IMR-90 (cell line): ENCODE results near the gene IGF2. TPM values are rescaled to one million over a fixed set of nuclear protein-coding genes. Genes with fewer than 3 reads are reported as not detected.

Experiments
- ATAC-seq: fragments of 200-7000 bp; cut with Tn5 transposase; 2 replicates; pipeline ENCODE4 v1.9.1; 2020; ENCODE audit warnings: low read depth, mild to moderate bottlenecking, moderate library complexity
- BruUV-seq: library from RNA; stranded (reverse); fragments of 400-500 nt; replicated peaks from 2 replicates; lab custom pipeline; 2021; lab: Mats Ljungman, UMichigan
- CTCF ChIA-PET: fragments of 300-600 bp; formaldehyde crosslinking; extraction: SDS; loops from one replicate; lab custom pipeline; 2021; ENCODE audit warnings: antibody characterized with exemption; lab: Yijun Ruan, JAX
- POLR2A ChIA-PET: fragments of 300-600 bp; sonication (Branson Sonifier 250); formaldehyde crosslinking; loops from one replicate; lab custom pipeline; 2022; ENCODE audit warnings: antibody characterized with exemption; ENCODE audit not compliant: unreplicated experiment; lab: Charles Lee
- DNase-seq: peaks from one replicate; pipeline ENCODE4 v3.0.0; 2013
- H2AFZ ChIP-seq: replicated peaks from 2 replicates; pipeline ENCODE3; 2013; ENCODE audit warnings: low read length, mild to moderate bottlenecking; ENCODE audit not compliant: poor library complexity
- H2AK5ac ChIP-seq: 2 replicates; pipeline ENCODE4 v1.6.1; 2013; ENCODE audit warnings: low read depth, low read length, inconsistent platforms
- H2AK9ac ChIP-seq: replicated peaks from 2 replicates; pipeline ENCODE3; 2013; ENCODE audit warnings: mild to moderate bottlenecking, low read depth, low read length, moderate library complexity; ENCODE audit not compliant: poor library complexity
- H2BK120ac ChIP-seq: 2 replicates; pipeline ENCODE4 v1.6.1; 2013; ENCODE audit warnings: low read depth, low read length, inconsistent platforms
- H2BK15ac ChIP-seq: 3 replicates; pipeline ENCODE4 v1.6.1; 2013; ENCODE audit warnings: low read depth, low read length, inconsistent platforms
- H2BK20ac ChIP-seq: 2 replicates; pipeline ENCODE4 v1.6.1; 2013; ENCODE audit warnings: low read depth, mild to moderate bottlenecking, inconsistent platforms, low read length, moderate library complexity
- H2BK5ac ChIP-seq: 2 replicates; pipeline ENCODE4 v1.6.1; 2013; ENCODE audit warnings: mild to moderate bottlenecking, low read depth, low read length, inconsistent platforms; ENCODE audit not compliant: poor library complexity, severe bottlenecking
- H3K14ac ChIP-seq: replicated peaks from 2 replicates; pipeline ENCODE4 v1.6.1; 2013; ENCODE audit warnings: low read depth, low read length, inconsistent platforms
- H3K18ac ChIP-seq: 2 replicates; pipeline ENCODE4 v1.6.1; 2013; ENCODE audit warnings: low read depth, low read length, control low read depth
- H3K23ac ChIP-seq: 2 replicates; pipeline ENCODE4 v1.6.1; 2013; ENCODE audit warnings: low read depth, low read length, inconsistent platforms
- H3K27ac ChIP-seq: 2 replicates; pipeline ENCODE4 v1.5.1; 2013; ENCODE audit warnings: mild to moderate bottlenecking, control low read depth, low read length; ENCODE audit not compliant: insufficient read depth
- H3K27me3 ChIP-seq: 2 replicates; pipeline ENCODE4 v1.6.1; 2013; ENCODE audit warnings: low read length; ENCODE audit not compliant: control insufficient read depth, insufficient read depth
- H3K36me3 ChIP-seq: 2 replicates; pipeline ENCODE4 v1.6.1; 2013; ENCODE audit warnings: low read length, mixed read lengths; ENCODE audit not compliant: control insufficient read depth, insufficient read depth
- H3K4ac ChIP-seq: 2 replicates; pipeline ENCODE4 v1.6.1; 2013; ENCODE audit warnings: low read depth, low read length, inconsistent platforms
- H3K4me1 ChIP-seq: 2 replicates; pipeline ENCODE4 v1.6.1; 2013; ENCODE audit warnings: low read length, mixed read lengths; ENCODE audit not compliant: control insufficient read depth, insufficient read depth
- H3K4me2 ChIP-seq: 2 replicates; pipeline ENCODE4 v1.6.1; 2013; ENCODE audit warnings: low read depth, mild to moderate bottlenecking, control low read depth, low read length, moderate library complexity
- H3K4me3 ChIP-seq: 2 replicates; pipeline ENCODE4 v1.5.1; 2013; ENCODE audit warnings: low read depth, mild to moderate bottlenecking, control low read depth, low read length, moderate library complexity; ENCODE audit not compliant: insufficient read depth
- H3K56ac ChIP-seq: 2 replicates; pipeline ENCODE4 v1.6.1; 2013; ENCODE audit warnings: low read length, inconsistent platforms; ENCODE audit not compliant: insufficient read depth; ENCODE audit errors: extremely low read depth
- H3K79me1 ChIP-seq, 2 experiments: 2 replicates each; pipeline ENCODE4 v1.6.1; 2013; ENCODE audit warnings: low read length in 2 of 2, inconsistent platforms in 1 of 2, low read depth in 1 of 2
- H3K9ac ChIP-seq: 2 replicates; pipeline ENCODE4 v1.6.1; 2013; ENCODE audit warnings: low read depth, low read length, control low read depth
- H3K9me1 ChIP-seq: 2 replicates; pipeline ENCODE4 v1.6.1; 2013; ENCODE audit warnings: low read length, inconsistent platforms; ENCODE audit not compliant: insufficient read depth
- H3K9me3 ChIP-seq: 2 replicates; pipeline ENCODE4 v1.6.1; 2013; ENCODE audit warnings: low read length; ENCODE audit not compliant: control insufficient read depth, insufficient read depth
- H4K20me1 ChIP-seq: 2 replicates; pipeline ENCODE4 v1.6.1; 2013; ENCODE audit warnings: low read length, inconsistent platforms; ENCODE audit not compliant: insufficient read depth
- H4K5ac ChIP-seq: 2 replicates; pipeline ENCODE4 v1.6.1; 2013; ENCODE audit warnings: mild to moderate bottlenecking, low read depth, low read length, control low read depth
- H4K8ac ChIP-seq, 2 experiments: 2 replicates each; pipeline ENCODE4 v1.6.1; 2013; ENCODE audit warnings: low read depth in 2 of 2, low read length in 2 of 2, control low read depth in 1 of 2, inconsistent platforms in 1 of 2
- H4K91ac ChIP-seq: 2 replicates; pipeline ENCODE4 v1.6.1; 2013; ENCODE audit warnings: low read depth, low read length, inconsistent platforms; ENCODE audit not compliant: insufficient read depth
- CEBPB ChIP-seq: IDR thresholded peaks from 2 replicates; pipeline ENCODE4 v1.6.1; 2012; ENCODE audit warnings: low read depth, low read length, improper control_type of control experiment
- FOS ChIP-seq: fragments of 150-350 bp; IDR thresholded peaks from 2 replicates; pipeline ENCODE4 v1.6.1; 2016; ENCODE audit warnings: low read depth, low read length
- MAFK ChIP-seq: IDR thresholded peaks from 2 replicates; pipeline ENCODE4 v1.6.1; 2012; ENCODE audit warnings: low read depth, low read length, improper control_type of control experiment
- POLR2A ChIP-seq: IDR thresholded peaks from 2 replicates; pipeline ENCODE4 v1.6.1; 2012; ENCODE audit warnings: mild to moderate bottlenecking, low read depth, low read length
- SMC3 ChIP-seq: fragments of 150-350 bp; IDR thresholded peaks from 2 replicates; pipeline ENCODE4 v1.6.1; 2016; ENCODE audit warnings: low read depth, mild to moderate bottlenecking, antibody characterized with exemption, low read length, moderate library complexity
- WGBS, 2 experiments: methylation state at CpG; one replicate each; pipeline versions ENCODE4 v1.1.5 to v1.1.7; 2013; ENCODE audit warnings: missing lambda C conversion rate in 2 of 2; ENCODE audit not compliant: insufficient read length in 1 of 2; ENCODE audit errors: extremely low coverage in 2 of 2; 5-methylcytosine and 5-hydroxymethylcytosine counted together
- dilution Hi-C: fragments of 300-500 bp; cut with HindIII; formaldehyde crosslinking; loops from one replicate; pipeline ENCODE4 v1.14.3; 2018; ENCODE audit warnings: low sequenced_read_pairs; ENCODE audit not compliant: unreplicated experiment
- in situ Hi-C: fragments of 300-500 bp; cut with MboI; formaldehyde crosslinking; loops from 3 replicates; pipeline ENCODE4 v1.14.3; 2019; ENCODE audit warnings: low sequenced_read_pairs, inconsistent platforms, mixed read lengths
- intact Hi-C: fragments of 100-400 bp; cut with micrococcal nuclease; formaldehyde crosslinking; loops from 2 replicates; pipeline ENCODE4 v1.10.0; 2022
- polyA plus RNA-seq, 3 experiments: library from polyadenylated mRNA; depleted of rRNA; stranded (reverse); fragments of >200 nt; gene quantifications; 2 replicates each; pipeline ENCODE4 v1.2.3, GENCODE V29; 2012; ENCODE audit warnings: low replicate concordance in 1 of 3
- total RNA-seq: library from RNA; depleted of rRNA; stranded (reverse); fragments of >200 nt; gene quantifications from 2 replicates; pipeline ENCODE4 v1.2.3, GENCODE V29; 2012

Gene IGF2
- total and polyA plus RNA-seq, 2 of the 4 experiments (the other 2 are of a cell fraction) = 2.3 to 21.8 TPM

GRCh38 chr11:2118677-2119076 is 20.5 kb downstream of the IGF2 start:
- dilution Hi-C loops (no loop called here), intact Hi-C loops (no loop called here), in situ Hi-C loops (no loop called here)
- Histone ChIP-seq H3K4me3 (no peak overlapping the region), H3K4me1 (peaks cover 11% of the 10 kb centered on the region), H3K14ac (no peak overlapping the region), H4K91ac (no peak overlapping the region), H3K27me3 (peaks cover 21% of the 10 kb centered on the region), H3K9me1 (no peaks in the 10 kb centered on the region), H2AK5ac (no peak overlapping the region), H3K4me2 (no peak overlapping the region), H4K5ac (no peak overlapping the region), H4K20me1 (no peaks in the 10 kb centered on the region), H2AFZ (no peak overlapping the region), H3K4ac (no peak overlapping the region), H2BK5ac (no peak overlapping the region), H3K79me1 (no peaks in the 10 kb centered on the region), H3K56ac (no peak overlapping the region), H3K27ac (no peak overlapping the region), H2BK20ac (no peak overlapping the region), H3K9ac (no peak overlapping the region), H2AK9ac (no peak overlapping the region), H2BK15ac (no peak overlapping the region), H4K8ac (no peak overlapping the region), H3K18ac (no peak overlapping the region), H2BK120ac (no peak overlapping the region), H3K23ac (no peak overlapping the region), H3K36me3 (no peaks in the 10 kb centered on the region), H3K9me3 (peaks cover 14% of the 10 kb centered on the region)
- no CpG with 5 or more reads among the region's 4 CpGs for WGBS, 2 experiments
- TF ChIP-seq SMC3 (no peak), CEBPB (no peak), MAFK (no peak), FOS (no peak), POLR2A (no peak)
- ChIA-PET POLR2A (no interaction called here), CTCF (no interaction called here)
- no TSS peak for BruUV-seq
- ATAC-seq (no peak), DNase-seq (no peak)
